HCT116 (cell line): ENCODE measurements around the gene PTGR3. TPM values are rescaled to one million over a fixed set of nuclear protein-coding genes. Genes with fewer than 3 reads are reported as not detected.

ENCODE experiments used
- ATAC-seq: fragments of 200-7000 bp; cut with Tn5 transposase; 2 replicates; pipeline ENCODE4 v1.9.1; 2020; ENCODE audit warnings: mild to moderate bottlenecking, moderate library complexity
- BruUV-seq: library from RNA; stranded (reverse); fragments of 400-500 nt; replicated peaks from 2 replicates; lab custom pipeline; 2021; lab: Mats Ljungman, UMichigan
- CTCF ChIA-PET: fragments of 300-600 bp; sonication (Branson Sonifier 250); formaldehyde crosslinking; loops from one replicate; lab custom pipeline; 2021; ENCODE audit warnings: antibody characterized with exemption; lab: Charles Lee
- POLR2A ChIA-PET: fragments of 300-600, 350-600 bp; sonication (Branson Sonifier 250); formaldehyde crosslinking; loops from one replicate; lab custom pipeline; 2021; ENCODE audit warnings: antibody characterized with exemption; lab: Charles Lee
- RAD21 ChIA-PET, 2 experiments: fragments of 300-600 bp; sonication (Branson Sonifier 250); formaldehyde crosslinking; loops; one replicate each; lab custom pipeline; 2023; ENCODE audit warnings: low total read pairs in 2 of 2; ENCODE audit not compliant: uncharacterized antibody in 2 of 2, unreplicated experiment in 2 of 2, low non-redundant PET in 1 of 2; lab: Charles Lee
- DNase-seq: peaks from one replicate; pipeline ENCODE4 v3.0.0-alpha.2; 2010; ENCODE audit warnings: low read depth, low spot score
- H2AFZ ChIP-seq: fragments of 200-600 bp; shearing (Covaris generic), sonication (generic); 2 replicates; pipeline ENCODE4 v1.6.1; 2017; ENCODE audit warnings: low read depth, mixed run types, mixed read lengths, antibody characterized with exemption, low read length; ENCODE audit not compliant: poor library complexity, severe bottlenecking
- H3K27ac ChIP-seq: 2 replicates; pipeline ENCODE4 v1.5.1; 2012; ENCODE audit warnings: low read depth, low read length
- H3K27me3 ChIP-seq: fragments of 200-600 bp; sonication (generic); 2 replicates; pipeline ENCODE4 v1.6.1; 2016; ENCODE audit warnings: mixed run types, low read length, mixed read lengths; ENCODE audit not compliant: insufficient read depth
- H3K36me3 ChIP-seq, 2 experiments: fragments of 200-500 bp in 1 of 2; fragments of 200-600 bp in 1 of 2; sonication (Bioruptor generic) in 1 of 2; sonication (generic) in 1 of 2; 2 replicates each; pipeline versions ENCODE4 v1.5.1 to v1.6.1; 2014 to 2016; ENCODE audit warnings: low read length in 2 of 2, inconsistent platforms in 1 of 2, mixed read lengths in 1 of 2, mixed run types in 1 of 2; ENCODE audit not compliant: insufficient read depth in 2 of 2, control insufficient read depth in 1 of 2
- H3K4me1 ChIP-seq, 2 experiments: fragments of 200-600 bp in 1 of 2; sonication (generic) in 1 of 2; 2 replicates each; pipeline versions ENCODE4 v1.5.1 to v1.6.1; 2012 to 2017; ENCODE audit warnings: low read length in 2 of 2, inconsistent platforms in 1 of 2, mild to moderate bottlenecking in 1 of 2, mixed read lengths in 1 of 2, mixed run types in 1 of 2, moderate library complexity in 1 of 2; ENCODE audit not compliant: insufficient read depth in 2 of 2, control insufficient read depth in 1 of 2
- H3K4me2 ChIP-seq: fragments of 200-600 bp; sonication (generic); 2 replicates; pipeline ENCODE4 v1.6.1; 2017; ENCODE audit warnings: mixed run types, low read length, mixed read lengths
- H3K4me3 ChIP-seq, 2 experiments: fragments of 200-600 bp in 1 of 2; sonication (generic) in 1 of 2; replicated peaks in 1 of 2; 2 replicates each; pipeline ENCODE4 v1.5.1; 2011 to 2016; ENCODE audit warnings: low read length in 2 of 2, control low read depth in 1 of 2, low read depth in 1 of 2, mild to moderate bottlenecking in 1 of 2, mixed read lengths in 1 of 2, mixed run types in 1 of 2
- H3K79me2 ChIP-seq: fragments of 200-600 bp; sonication (generic); 2 replicates; pipeline ENCODE4 v1.6.1; 2017; ENCODE audit warnings: mild to moderate bottlenecking, mixed run types, low read length, moderate library complexity, mixed read lengths; ENCODE audit not compliant: insufficient read depth
- H3K9ac ChIP-seq: fragments of 200-600 bp; sonication (generic); 2 replicates; pipeline ENCODE4 v1.6.1; 2016; ENCODE audit warnings: low read length, mixed read lengths
- H3K9me2 ChIP-seq: fragments of 200-600 bp; sonication (generic), shearing (Covaris generic); 2 replicates; pipeline ENCODE4 v1.6.1; 2017; ENCODE audit warnings: mixed run types, mild to moderate bottlenecking, moderate library complexity; ENCODE audit not compliant: insufficient read depth
- H3K9me3 ChIP-seq, 2 experiments: fragments of 200-500 bp in 1 of 2; fragments of 200-600 bp in 1 of 2; sonication (Bioruptor generic) in 1 of 2; sonication (generic) in 1 of 2; 2 replicates each; pipeline ENCODE4 v1.6.1; 2014 to 2017; ENCODE audit warnings: low read length in 2 of 2, mixed read lengths in 2 of 2, inconsistent platforms in 1 of 2, low read depth in 1 of 2, mild to moderate bottlenecking in 1 of 2, mixed run types in 1 of 2, moderate library complexity in 1 of 2; ENCODE audit not compliant: control insufficient read depth in 1 of 2, insufficient read depth in 1 of 2
- H4K20me1 ChIP-seq: fragments of 200-600 bp; sonication (generic), shearing (Covaris generic); 2 replicates; pipeline ENCODE4 v1.6.1; 2017; ENCODE audit warnings: mixed run types, mild to moderate bottlenecking, moderate library complexity; ENCODE audit not compliant: insufficient read depth
- CTCF ChIP-seq, 3 experiments: fragments of 200-600 bp in 1 of 3; sonication (generic) in 1 of 3; IDR thresholded peaks in 2 of 3; conservative IDR thresholded peaks in 1 of 3; 2 replicates each; pipeline ENCODE4 v1.5.1; 2012 to 2017; ENCODE audit warnings: low read depth in 2 of 3, low read length in 2 of 3, antibody characterized with exemption in 1 of 3, borderline replicate concordance in 1 of 3, control low read depth in 1 of 3, mild to moderate bottlenecking in 1 of 3, mixed read lengths in 1 of 3, mixed run types in 1 of 3, moderate library complexity in 1 of 3; ENCODE audit not compliant: insufficient read depth in 1 of 3
- ELF1 ChIP-seq: IDR thresholded peaks from 2 replicates; pipeline ENCODE4 v1.6.1; 2012; ENCODE audit warnings: low read depth, borderline replicate concordance
- EZH2 ChIP-seq: fragments of 200-600 bp; sonication (generic); IDR thresholded peaks from 2 replicates; pipeline ENCODE4 v1.6.1; 2017; ENCODE audit warnings: antibody characterized with exemption, mixed run types
- POLR2A ChIP-seq: IDR thresholded peaks from 2 replicates; pipeline ENCODE4 v1.7.0; 2011; ENCODE audit warnings: borderline replicate concordance; ENCODE audit not compliant: insufficient read depth, insufficient read length; ENCODE audit errors: extremely low read depth
- SIN3A ChIP-seq: IDR thresholded peaks from 2 replicates; pipeline ENCODE4 v1.6.1; 2012; ENCODE audit warnings: low read depth
- SP1 ChIP-seq: IDR thresholded peaks from 2 replicates; pipeline ENCODE4 v1.6.1; 2012; ENCODE audit warnings: low read depth
- YY1 ChIP-seq: IDR thresholded peaks from 2 replicates; pipeline ENCODE4 v1.6.1; 2011; ENCODE audit warnings: low read length, low read depth, moderate library complexity, mild to moderate bottlenecking; ENCODE audit not compliant: insufficient replicate concordance; ENCODE audit errors: extremely low read depth
- ZFX ChIP-seq: fragments of 450-650 bp; IDR thresholded peaks from 2 replicates; pipeline ENCODE4 v1.6.1; 2017
- ZNF274 ChIP-seq: fragments of 200-500 bp; sonication (Bioruptor generic); IDR thresholded peaks from 2 replicates; pipeline ENCODE4 v1.6.1; 2014; ENCODE audit warnings: mild to moderate bottlenecking, low read depth, low read length, inconsistent platforms
- intact Hi-C: fragments of 100-400 bp; cut with micrococcal nuclease; formaldehyde crosslinking; loops from 2 replicates; pipeline ENCODE4 v1.10.0; 2022
- total RNA-seq: library from RNA; stranded (reverse); gene quantifications from one replicate; pipeline ENCODE4 v1.2.1, GENCODE V29; 2021; ENCODE audit not compliant: unreplicated experiment

Gene PTGR3
- total RNA-seq, 1 experiment from 2014 or later = 25.3 TPM

GRCh38 chr18:75170916-75171315 is 38.0 kb downstream of the PTGR3 start:
- no TSS peak for BruUV-seq
- intact Hi-C loops = no loop called here
- CTCF ChIA-PET = no interaction called here

More at GRCh38 chr18:75170916-75171315, 38.0 kb downstream of the PTGR3 start:
- Histone ChIP-seq H3K79me2 (no peaks in the 10 kb centered on the region), H2AFZ (no peak overlapping the region), H3K4me2 (no peak overlapping the region), H3K36me3 (no peaks in the 10 kb centered on the region), H3K27me3 (no peaks in the 10 kb centered on the region), H4K20me1 (no peaks in the 10 kb centered on the region), H3K27ac (no peak overlapping the region), H3K4me1 (no peaks in the 10 kb centered on the region; a peak in 1 of 4 replicates), H3K9ac (no peak overlapping the region), H3K9me3 (no peaks in the 10 kb centered on the region), H3K4me3 (no peak overlapping the region), H3K9me2 (no peaks in the 10 kb centered on the region)
- ChIA-PET RAD21 (no interaction called here), POLR2A (no interaction called here)
- DNase-seq = no peak
- no peak for ATAC-seq
- TF ChIP-seq CTCF (IDR thresholded peaks at IDR 0.05 in 2 of 3, conservative IDR thresholded peaks at IDR 0.05 in 1 of 3; ENCODE audit: borderline replicate concordance in 1 of 3, insufficient read depth in 1 of 3, low read depth in 2 of 3, low read length in 2 of 3) (no peak), YY1 (no peak), ZFX (no peak), SP1 (no peak), ELF1 (no peak), POLR2A (no peak), ZNF274 (no peak), SIN3A (no peak), EZH2 (no peak)
